Naive B cell (primary cell): ENCODE measurements around the gene BCL7B. TPM values are rescaled to one million over a fixed set of nuclear protein-coding genes. Genes with fewer than 3 reads are reported as not detected.

Experiments
- ATAC-seq, 2 donors: fragments of 150-1000 bp; cut with Tn5 transposase; 2 replicates each; pipeline ENCODE4 v1.10.0; 2021; ENCODE audit warnings: low read depth in 2 of 2, mild to moderate bottlenecking in 2 of 2, moderate library complexity in 2 of 2
- DNase-seq: peaks from one replicate; pipeline ENCODE4 v3.0.0; 2022
- H3K27ac Mint-ChIP-seq, 6 donors: one replicate each; pipeline ENCODE4 v1.8.0; 2020 to 2022; ENCODE audit warnings: mild to moderate bottlenecking in 6 of 6, mixed read lengths in 6 of 6, moderate library complexity in 5 of 6, inconsistent platforms in 2 of 6
- H3K27me3 Mint-ChIP-seq, 3 donors: one replicate each; pipeline ENCODE4 v1.8.0; 2021 to 2022; ENCODE audit warnings: mixed read lengths in 3 of 3, mild to moderate bottlenecking in 1 of 3
- H3K36me3 Mint-ChIP-seq, 2 donors: one replicate each; pipeline ENCODE4 v1.8.0; 2020 to 2022; ENCODE audit warnings: mixed read lengths in 2 of 2, inconsistent platforms in 1 of 2, mild to moderate bottlenecking in 1 of 2
- H3K4me1 Mint-ChIP-seq, 3 donors: one replicate each; pipeline ENCODE4 v1.8.0; 2020 to 2022; ENCODE audit warnings: mixed read lengths in 3 of 3, inconsistent platforms in 1 of 3, mild to moderate bottlenecking in 1 of 3, moderate library complexity in 1 of 3
- H3K4me3 Mint-ChIP-seq, 8 donors: one replicate each; pipeline ENCODE4 v1.8.0; 2020 to 2022; ENCODE audit warnings: mild to moderate bottlenecking in 8 of 8, mixed read lengths in 8 of 8, moderate library complexity in 8 of 8, inconsistent platforms in 2 of 8
- H3K9me3 Mint-ChIP-seq, 7 donors: one replicate each; pipeline ENCODE4 v1.8.0; 2020 to 2022; ENCODE audit warnings: mixed read lengths in 7 of 7, mild to moderate bottlenecking in 5 of 7, inconsistent platforms in 2 of 7, moderate library complexity in 1 of 7
- polyA plus RNA-seq, 6 donors: library from polyadenylated mRNA; unstranded; fragments of 300-500 nt; fragmentation: Illumina TruSeq; gene quantifications; one replicate each; pipeline ENCODE4 v1.2.3, GENCODE V29; 2021; ENCODE audit warnings: low read depth in 6 of 6

The BCL7B gene
- 100 to 1,000 TPM in 1 of 6 donors, 10 to 100 TPM in 5; 83.3 to 112 (median 88.9) TPM for polyA plus RNA-seq

DNA sequence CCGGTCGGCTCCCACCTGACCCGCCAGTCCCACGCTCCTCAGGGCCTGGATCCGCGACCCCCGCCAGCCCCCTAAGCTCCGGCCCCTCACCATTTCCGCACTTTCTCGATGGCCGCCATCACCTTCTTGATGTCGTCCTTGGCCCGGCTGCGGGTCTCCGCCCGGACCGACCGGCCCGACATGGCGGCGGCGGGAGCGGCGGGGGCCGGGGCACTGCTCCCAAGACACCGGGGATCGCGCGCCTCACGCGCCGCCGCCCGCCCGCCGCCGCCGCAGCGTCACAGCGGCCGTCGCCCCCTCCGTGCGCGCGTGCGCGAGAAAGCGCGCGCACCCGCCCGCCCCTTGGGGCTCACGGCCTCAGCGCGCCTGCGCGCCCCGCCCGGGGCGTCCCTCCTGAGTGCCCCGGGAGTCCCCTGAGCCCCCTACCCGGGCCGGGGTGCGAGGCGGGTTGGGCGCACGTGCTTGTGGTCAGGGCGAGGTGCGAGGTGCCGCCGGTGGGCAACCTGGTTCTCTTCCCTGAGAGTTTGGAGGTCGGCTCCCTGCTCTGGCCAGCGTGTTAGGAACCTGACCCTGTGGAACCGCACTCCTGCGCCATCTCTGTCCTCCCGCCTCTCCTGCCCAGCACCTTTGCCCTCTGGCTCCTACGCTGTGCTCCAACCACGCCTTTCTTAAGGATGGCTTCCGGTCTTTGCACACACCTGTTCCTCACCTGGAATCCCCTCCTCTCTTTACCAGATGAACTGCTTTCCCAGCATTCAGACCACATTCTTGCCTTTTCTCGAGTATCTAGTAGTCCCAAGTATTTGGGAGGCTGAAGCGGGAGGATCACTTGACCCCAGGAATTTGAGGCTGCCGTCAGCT, at the start of gene BCL7B:
Gene BCL7B, minus strand, starts transcription at position 294 of the 861 bp plus-strand sequence. Its CDS starts 112 bp downstream, at position 182.
- Mint-ChIP-seq H3K27me3 (peaks cover 0 to 4% (median 0%) of the 10 kb centered on the region in 3 donors), H3K4me1 (peaks cover 18 to 33% (median 31%) of the 10 kb centered on the region in 3 donors), H3K27ac (peak within 1 kb of the TSS; percentile 93 to 99 (median 98)), H3K9me3 (no peaks in the 10 kb centered on the region), H3K36me3 (no peaks in the 10 kb centered on the region), H3K4me3 (peak within 1 kb of the TSS; percentile 84 to 95 (median 92))
- DNase-seq = peak; percentile 83
- peak; percentile 59 to 65 for ATAC-seq

DNA sequence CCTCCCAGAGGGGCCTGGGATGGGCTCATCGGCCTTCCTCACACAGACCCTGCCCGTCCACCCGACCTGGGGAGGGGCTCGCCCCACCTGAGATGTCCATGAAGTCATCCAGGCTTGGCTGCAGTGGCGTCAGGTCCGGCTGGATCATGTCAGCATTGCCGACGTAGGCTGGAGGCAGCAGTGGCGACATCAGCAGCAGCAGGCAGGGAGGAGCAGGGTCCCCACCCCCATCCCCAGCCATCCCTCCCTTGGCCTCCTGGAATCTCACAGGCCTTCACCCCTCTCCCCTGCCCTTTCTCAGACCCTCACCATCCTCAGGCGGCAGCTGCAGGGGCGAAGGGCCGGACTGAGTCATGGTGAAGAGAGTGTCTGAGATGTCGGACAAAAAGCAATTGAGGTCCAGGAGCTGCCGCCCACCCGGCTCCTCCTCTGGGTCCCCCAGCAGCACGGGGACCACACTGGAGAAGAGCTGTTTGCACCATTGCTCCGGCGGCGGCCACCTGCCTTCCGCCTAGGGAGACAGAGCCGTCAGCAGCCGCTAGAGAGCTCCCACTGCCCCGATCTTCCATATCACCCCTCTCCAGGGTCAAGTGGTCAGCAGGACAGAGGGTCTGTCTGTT, 48.2 kb upstream of the BCL7B start:
- DNase-seq (no peak), ATAC-seq (no peak)
- Mint-ChIP-seq H3K4me3 (no peak overlapping the region), H3K9me3 (peaks cover 0 to 1% (median 0%) of the 10 kb centered on the region in 7 donors), H3K36me3 (no peaks in the 10 kb centered on the region), H3K27me3 (peaks cover 4 to 73% (median 61%) of the 10 kb centered on the region in 3 donors), H3K4me1 (peaks cover 0 to 8% (median 5%) of the 10 kb centered on the region in 3 donors), H3K27ac (peak overlapping the region in 1 of 6 donors; percentile 20)

DNA sequence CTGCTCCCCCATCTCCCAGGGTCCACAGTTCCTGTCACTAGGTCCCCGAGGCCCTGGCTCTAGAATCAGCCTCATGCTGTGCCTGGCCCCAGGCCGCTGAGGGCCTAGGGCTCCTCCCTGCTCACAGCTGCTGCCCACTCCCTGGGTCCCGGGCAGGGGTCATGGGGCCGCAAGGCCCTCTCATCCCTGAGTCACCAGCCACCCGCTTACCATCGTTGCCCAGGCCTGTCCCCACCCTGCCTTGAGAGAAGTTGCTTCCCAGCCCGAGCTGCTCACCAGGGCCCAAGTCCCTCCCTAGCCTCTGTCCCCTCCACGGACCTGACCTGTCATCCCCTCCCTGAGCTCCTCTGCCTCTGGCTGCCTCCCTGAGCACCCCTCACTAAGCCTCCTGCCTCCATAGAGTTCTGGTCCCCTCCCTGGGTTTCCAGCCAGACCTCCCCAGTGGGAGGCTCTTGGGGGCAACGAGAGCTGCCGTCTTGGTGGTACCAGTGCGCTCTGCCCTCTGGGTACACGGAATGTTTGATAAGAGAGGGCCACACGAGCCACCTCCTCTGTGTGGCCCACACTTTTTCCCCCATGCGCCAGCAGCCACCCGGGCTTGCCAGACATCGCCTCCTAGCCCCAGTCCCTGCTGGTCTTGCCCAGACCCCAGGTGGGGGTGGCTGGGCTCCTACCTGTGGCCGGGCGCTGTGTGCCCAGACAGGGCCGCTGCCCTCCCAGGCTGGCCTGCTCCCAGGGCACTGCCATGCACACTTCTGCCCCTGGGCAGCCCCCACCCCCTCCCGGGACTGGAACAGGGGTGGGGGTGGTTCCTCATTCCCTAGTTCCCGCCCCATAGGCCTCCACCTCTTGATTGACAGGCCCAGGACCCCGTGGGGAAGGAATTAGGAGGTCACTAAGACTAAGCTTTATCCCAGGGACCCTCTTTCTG, 45.5 kb upstream of the BCL7B start:
- H3K4me3 Mint-ChIP-seq = no peak overlapping the region
- no peak overlapping the region for H3K27ac Mint-ChIP-seq
- peaks cover 0 to 9% (median 5%) of the 10 kb centered on the region in 3 donors for H3K4me1 Mint-ChIP-seq
- H3K27me3 Mint-ChIP-seq = peaks cover 5 to 67% (median 56%) of the 10 kb centered on the region in 3 donors
- H3K36me3 Mint-ChIP-seq = peaks cover 3 to 5% of the 10 kb centered on the region in 2 donors
- H3K9me3 Mint-ChIP-seq = peaks cover 0 to 1% (median 0%) of the 10 kb centered on the region in 7 donors
- DNase-seq (no peak), ATAC-seq (no peak)

DNA sequence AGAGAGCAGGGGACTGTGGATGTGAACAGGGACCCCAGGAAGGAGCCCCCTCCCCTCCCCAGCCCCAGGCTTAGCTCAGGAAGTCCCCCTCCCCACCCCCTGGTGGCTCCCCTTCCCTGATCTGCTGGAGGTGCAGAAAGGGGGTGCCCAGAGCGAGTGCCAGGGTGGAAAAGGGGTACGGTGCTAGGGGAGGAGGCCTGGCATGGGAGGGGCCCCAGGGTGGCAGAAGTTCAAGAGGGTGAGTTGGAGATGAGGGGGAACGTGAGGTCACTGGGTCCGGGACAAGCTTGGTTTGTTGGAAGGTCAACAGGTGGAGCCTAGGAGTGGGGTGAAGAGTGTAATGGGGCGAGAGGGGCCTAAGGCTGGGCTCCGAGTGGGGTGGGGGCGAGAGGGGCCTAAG, 42.4 kb upstream of the BCL7B start:
- Mint-ChIP-seq H3K4me3 (peak overlapping the region in 1 of 8 donors; percentile 7), H3K27me3 (peaks cover 10 to 55% (median 43%) of the 10 kb centered on the region in 3 donors), H3K9me3 (peaks cover 0 to 1% (median 0%) of the 10 kb centered on the region in 7 donors), H3K27ac (no peak overlapping the region), H3K36me3 (peaks cover 6 to 8% of the 10 kb centered on the region in 2 donors), H3K4me1 (peaks cover 0 to 1% (median 0%) of the 10 kb centered on the region in 3 donors)
- DNase-seq (no peak), ATAC-seq (no peak)

DNA sequence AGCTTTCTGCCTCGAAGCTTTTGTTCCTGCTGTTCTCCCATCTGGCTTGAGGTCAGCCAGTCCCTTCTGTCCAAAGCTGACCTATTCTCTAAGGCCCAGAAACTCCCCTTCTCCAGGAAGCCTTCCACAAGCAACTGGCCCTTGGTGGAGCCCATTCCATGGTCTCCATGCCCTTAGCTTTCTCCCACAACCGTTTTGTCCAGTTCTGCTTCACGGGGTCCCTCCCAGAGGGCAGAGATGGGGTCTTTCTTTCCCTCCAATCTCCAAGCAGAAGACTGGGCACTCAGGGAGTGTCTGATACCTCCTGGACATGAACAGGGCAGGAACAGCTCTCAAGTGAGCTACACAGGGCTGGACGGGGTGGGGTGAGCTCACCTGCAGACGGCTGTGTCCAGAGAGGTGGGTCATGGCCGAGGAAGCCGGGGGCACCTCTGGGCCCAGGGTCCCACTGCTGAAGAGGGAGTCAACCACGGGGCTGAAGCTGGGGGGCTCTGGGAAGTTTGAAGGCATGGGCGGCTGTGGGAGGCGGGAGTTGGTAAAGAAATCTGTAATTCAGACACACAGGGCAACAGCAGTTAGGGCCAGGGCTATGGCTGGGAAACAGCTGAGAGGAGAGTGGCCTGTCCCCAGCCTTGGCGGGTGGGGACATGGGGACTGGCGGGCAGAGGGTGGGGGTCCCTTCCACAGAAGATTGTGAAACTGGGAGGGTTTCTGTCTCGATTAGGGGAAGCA, 41.8 kb upstream of the BCL7B start:
- DNase-seq (no peak), ATAC-seq (no peak)
- no peak overlapping the region for H3K27ac Mint-ChIP-seq
- H3K4me3 Mint-ChIP-seq = no peak overlapping the region
- H3K9me3 Mint-ChIP-seq = peaks cover 0 to 1% (median 0%) of the 10 kb centered on the region in 7 donors
- peaks cover 10 to 54% (median 43%) of the 10 kb centered on the region in 3 donors for H3K27me3 Mint-ChIP-seq
- peaks cover 6 to 8% of the 10 kb centered on the region in 2 donors for H3K36me3 Mint-ChIP-seq
- H3K4me1 Mint-ChIP-seq = peaks cover 0 to 1% (median 0%) of the 10 kb centered on the region in 3 donors

DNA sequence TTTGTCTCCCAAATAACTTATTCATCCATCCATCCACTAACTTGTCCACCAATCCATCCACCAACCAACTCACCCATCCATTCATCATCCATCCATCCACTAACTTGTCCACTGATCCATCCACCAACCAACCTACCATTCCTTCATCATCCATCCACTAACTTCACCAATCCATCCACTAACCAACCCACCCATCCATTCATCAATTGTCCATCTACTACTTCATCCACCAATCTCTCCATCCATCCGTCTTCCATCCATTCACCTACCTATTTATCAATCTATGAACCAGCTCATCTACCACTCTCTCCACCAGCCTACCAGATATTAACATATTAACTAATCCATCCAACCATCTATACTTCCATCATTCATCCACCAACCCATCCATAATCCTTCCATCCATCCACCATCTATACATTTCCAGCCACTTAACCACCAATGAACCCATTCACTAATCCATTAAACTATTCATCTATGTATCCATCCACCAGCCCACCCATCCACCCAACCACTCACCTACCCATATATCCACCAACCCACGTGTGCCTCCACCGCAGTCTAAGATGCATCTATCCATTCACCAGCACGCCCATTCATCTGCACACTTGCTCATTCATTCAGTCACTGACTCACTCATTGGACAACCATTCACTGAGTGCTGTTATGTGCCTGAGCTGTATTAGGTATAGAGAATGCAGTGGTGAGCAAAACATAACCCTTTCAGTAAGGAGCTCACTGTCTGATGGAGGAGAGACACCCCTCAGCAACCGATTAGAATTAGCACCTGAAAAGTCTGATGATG, 40.7 kb upstream of the BCL7B start:
- Mint-ChIP-seq H3K27me3 (peaks cover 10 to 55% (median 47%) of the 10 kb centered on the region in 3 donors), H3K9me3 (peaks cover 0 to 1% (median 0%) of the 10 kb centered on the region in 7 donors), H3K36me3 (peaks cover 6 to 8% of the 10 kb centered on the region in 2 donors), H3K27ac (no peak overlapping the region), H3K4me3 (peak overlapping the region in 1 of 8 donors; percentile 36), H3K4me1 (peaks cover 0 to 1% (median 0%) of the 10 kb centered on the region in 3 donors)
- ATAC-seq (no peak), DNase-seq (no peak)

DNA sequence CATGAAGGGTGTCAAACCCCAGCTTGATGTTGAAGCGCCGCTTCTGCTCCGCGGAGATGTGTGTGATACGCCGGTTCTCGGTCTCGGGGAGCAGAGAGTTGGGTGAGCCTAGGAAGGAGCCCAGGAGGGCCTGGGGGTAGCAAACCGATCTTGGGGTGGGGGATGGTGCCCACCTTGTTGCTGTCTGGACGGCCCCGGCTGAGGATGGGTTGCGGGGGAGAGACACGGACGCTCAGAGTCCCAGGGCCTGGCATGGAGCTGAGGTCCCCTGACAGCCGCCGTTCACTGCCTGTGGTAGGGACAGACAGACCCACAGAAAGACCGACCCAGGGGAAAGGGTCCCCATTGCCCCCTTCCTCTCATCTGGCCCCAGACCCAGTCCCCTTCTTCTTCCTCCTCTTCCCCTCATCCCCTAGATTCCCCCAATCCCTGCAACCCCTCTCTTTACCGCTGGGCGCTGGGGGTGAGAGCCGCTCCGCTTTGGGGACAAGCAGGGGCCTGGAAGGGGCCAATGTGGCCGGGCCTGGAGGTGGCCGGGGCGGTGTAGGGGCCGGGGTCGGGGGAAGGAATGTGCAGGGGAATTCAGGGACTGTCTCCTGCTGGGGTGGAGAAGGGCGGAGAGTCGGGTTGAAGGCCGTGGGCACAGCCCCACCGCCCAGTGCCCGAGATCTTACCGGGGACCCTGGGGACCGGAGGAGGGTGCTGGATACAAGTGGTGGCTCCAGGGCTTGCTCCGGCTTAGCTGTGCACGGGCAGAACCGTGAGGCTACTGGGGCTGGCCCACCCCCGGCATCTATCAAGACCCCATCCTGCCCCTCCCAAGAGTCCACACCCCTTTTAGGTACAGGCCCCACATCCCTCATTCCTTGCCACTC, 38.9 kb upstream of the BCL7B start:
- Mint-ChIP-seq H3K27ac (no peak overlapping the region), H3K9me3 (peaks cover 0 to 1% (median 0%) of the 10 kb centered on the region in 7 donors), H3K4me3 (no peak overlapping the region), H3K36me3 (peaks cover 6 to 8% of the 10 kb centered on the region in 2 donors), H3K27me3 (peaks cover 10 to 42% (median 36%) of the 10 kb centered on the region in 3 donors), H3K4me1 (peaks cover 0 to 1% (median 0%) of the 10 kb centered on the region in 3 donors)
- ATAC-seq = no peak
- DNase-seq = no peak

DNA sequence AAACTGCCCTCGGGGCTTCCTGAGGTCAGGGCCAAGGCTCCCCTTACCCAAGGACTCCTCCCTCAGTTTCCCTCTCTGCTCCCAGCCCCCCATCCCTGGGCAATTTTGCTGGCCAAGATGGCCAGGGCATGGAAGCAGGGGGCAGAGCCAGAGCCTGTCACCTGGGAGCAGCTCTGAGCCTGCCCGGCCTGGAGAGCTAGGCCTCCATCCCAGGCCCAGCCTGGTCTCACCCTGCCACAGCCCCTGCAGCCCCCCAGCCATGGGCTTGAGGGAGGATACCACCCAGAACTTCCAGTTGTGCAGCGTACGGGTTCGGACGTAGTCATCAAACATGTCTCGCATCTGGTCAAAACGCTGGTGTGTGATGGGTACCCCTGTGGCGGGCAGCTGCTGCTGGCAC, 37.9 kb upstream of the BCL7B start:
- Mint-ChIP-seq H3K4me1 (peaks cover 0 to 1% (median 0%) of the 10 kb centered on the region in 3 donors), H3K36me3 (peaks cover 6 to 8% of the 10 kb centered on the region in 2 donors), H3K27me3 (peaks cover 10 to 42% (median 36%) of the 10 kb centered on the region in 3 donors), H3K27ac (no peak overlapping the region), H3K4me3 (no peak overlapping the region), H3K9me3 (peaks cover 0 to 1% (median 0%) of the 10 kb centered on the region in 7 donors)
- no peak for ATAC-seq
- no peak for DNase-seq

DNA sequence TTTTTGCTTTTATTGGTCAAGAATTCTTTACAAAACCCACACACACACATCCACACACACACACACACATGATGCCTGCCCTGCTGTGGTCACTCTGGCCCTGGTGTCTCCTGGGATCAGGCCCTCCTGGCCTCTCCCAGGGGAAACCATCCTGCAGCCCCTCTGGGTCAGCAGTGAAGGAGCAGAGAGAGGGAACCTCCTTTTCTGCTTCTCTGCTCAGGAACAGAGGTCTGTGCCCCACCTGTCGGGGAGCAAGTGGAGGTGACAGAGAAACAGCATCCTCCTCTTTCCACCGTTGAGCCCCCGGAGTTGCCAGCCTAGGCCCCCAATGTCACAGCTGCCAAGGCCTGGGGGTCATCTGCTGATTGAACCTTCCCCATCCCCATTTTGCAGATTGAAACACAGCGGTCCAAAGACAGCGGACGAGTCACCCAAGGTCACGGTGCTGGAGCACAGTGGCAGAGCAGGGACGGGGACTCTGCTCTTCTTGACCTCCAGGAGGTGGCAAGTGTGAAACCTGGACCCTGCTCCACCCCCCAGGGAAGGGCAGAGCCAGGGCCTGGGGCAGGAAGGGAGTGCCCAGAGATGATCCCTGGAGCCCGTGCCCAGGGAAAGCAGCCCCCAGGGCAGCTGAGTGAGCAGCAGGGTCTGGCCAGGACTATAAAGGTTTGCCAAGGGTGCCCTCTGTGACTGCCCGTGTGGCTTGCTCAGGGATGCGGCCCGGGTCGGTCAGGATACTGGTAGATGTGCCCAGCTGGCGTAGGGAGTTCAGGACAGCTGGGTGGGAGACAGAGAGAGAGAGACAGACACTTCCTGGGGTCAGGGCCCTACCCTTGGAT, 35.9 kb upstream of the BCL7B start:
- Mint-ChIP-seq H3K4me3 (no peak overlapping the region), H3K27ac (no peak overlapping the region)

DNA sequence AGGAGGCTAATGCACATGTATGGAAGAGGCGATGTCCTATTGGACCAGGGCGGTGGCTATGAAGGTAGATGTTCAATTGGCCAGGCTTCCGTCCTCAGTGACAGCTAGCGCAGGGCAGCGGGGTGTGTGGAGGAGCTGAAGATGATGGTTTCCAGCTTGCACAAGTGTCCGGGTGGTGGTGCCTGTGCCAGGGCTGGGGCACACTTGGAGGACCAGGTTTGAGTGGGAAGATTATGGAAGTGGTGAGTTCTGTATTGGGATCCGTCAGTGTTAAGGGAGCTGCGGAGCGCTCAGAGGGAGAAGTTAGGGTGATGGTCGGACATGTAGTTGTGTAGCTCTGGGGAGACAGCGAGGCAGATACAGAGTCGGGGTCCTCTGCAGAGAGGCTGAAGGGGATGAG, 29.4 kb upstream of the BCL7B start:
- no peaks in the 10 kb centered on the region for H3K9me3 Mint-ChIP-seq

More for the DNA sequence above, 35.9 kb upstream of the BCL7B start:
- H3K36me3 Mint-ChIP-seq = peaks cover 6 to 7% of the 10 kb centered on the region in 2 donors
- DNase-seq = no peak
- H3K4me1 Mint-ChIP-seq = no peaks in the 10 kb centered on the region
- peaks cover 0 to 1% (median 0%) of the 10 kb centered on the region in 7 donors for H3K9me3 Mint-ChIP-seq
- peaks cover 10 to 29% (median 20%) of the 10 kb centered on the region in 3 donors for H3K27me3 Mint-ChIP-seq
- no peak for ATAC-seq

More for the DNA sequence above, 29.4 kb upstream of the BCL7B start:
- Mint-ChIP-seq H3K4me3 (peak overlapping the region in 2 of 8 donors; percentile 0 to 9), H3K27ac (peak overlapping the region in 4 of 6 donors; percentile 31 to 88 (median 60)), H3K4me1 (peaks cover 5 to 10% (median 9%) of the 10 kb centered on the region in 3 donors), H3K27me3 (no peaks in the 10 kb centered on the region), H3K36me3 (no peaks in the 10 kb centered on the region)
- no peak for ATAC-seq
- DNase-seq = no peak
